ENCODE data around the gene USP33. TPM values are rescaled to one million over a fixed set of nuclear protein-coding genes. Genes with fewer than 3 reads are reported as not detected.
A peak's percentile ranks its signal among the peaks of the same experiment; 100 is the strongest.

USP33 gene
- total RNA-seq, result 28.6 TPM

- Histone ChIP-seq H3K36me3 (no peaks in the 10 kb centered on the region), H3K27ac (peak within 1 kb of the TSS; percentile 88 to 89), H3K4me3 (peak within 1 kb of the TSS; percentile 90 to 96), H3K27me3 (no peaks in the 10 kb centered on the region), H3K9me3 (no peaks in the 10 kb centered on the region), H3K4me1 (peaks cover 0 to 4% of the 10 kb centered on the region in 2 donors)
- no peak for TF ChIP-seq CTCF (IDR thresholded peaks at IDR 0.05)
- DNase-seq (ENCODE audit: low spot score in 2 of 2), result peak; percentile 53 to 90
- intact Hi-C loops (cut with DNase I), result loop anchor here (1.0 to 10.0 kb wide), 5 partner anchors 20 to 355 kb away; partner anchors contain the start of genes FUBP1, MIGA1 and ZZZ3
Measured at GRCh38 chr1:77759071-77760028, at the start of gene USP33. Gene USP33 (minus strand): TSS chr1:77759852. CDS start chr1:77741697, 18,155 bp downstream.

- no peak overlapping the region for H3K27ac ChIP-seq
- H3K4me1 ChIP-seq, result no peaks in the 10 kb centered on the region
- H3K27me3 ChIP-seq, result no peaks in the 10 kb centered on the region
- H3K9me3 ChIP-seq, result no peaks in the 10 kb centered on the region
- no peak for TF ChIP-seq CTCF (IDR thresholded peaks at IDR 0.05)
- intact Hi-C loops (cut with DNase I), result no loop called here
- peaks cover 20 to 25% of the 10 kb centered on the region in 2 donors for H3K36me3 ChIP-seq
- no peak overlapping the region for H3K4me3 ChIP-seq
- no peak for DNase-seq (ENCODE audit: low spot score in 2 of 2)
Measured at GRCh38 chr1:77803371-77803770, 43.7 kb upstream of the USP33 start.

GRCh38 chr1:77802026-77802425 is 42.4 kb upstream of the USP33 start:
- DNase-seq (ENCODE audit: low spot score in 2 of 2), result no peak
- Histone ChIP-seq H3K9me3 (no peaks in the 10 kb centered on the region), H3K4me1 (no peaks in the 10 kb centered on the region), H3K27ac (no peak overlapping the region), H3K36me3 (peaks cover 9 to 13% of the 10 kb centered on the region in 2 donors), H3K27me3 (no peaks in the 10 kb centered on the region), H3K4me3 (no peak overlapping the region)
- intact Hi-C loops (cut with DNase I), result no loop called here
- TF ChIP-seq CTCF (IDR thresholded peaks at IDR 0.05), result no peak

GRCh38 chr1:77797991-77798390 is 38.3 kb upstream of the USP33 start:
- Histone ChIP-seq H3K9me3 (no peaks in the 10 kb centered on the region), H3K27me3 (no peaks in the 10 kb centered on the region), H3K4me1 (no peaks in the 10 kb centered on the region), H3K4me3 (no peak overlapping the region), H3K27ac (peak overlapping the region in 1 of 2 donors; percentile 54), H3K36me3 (peaks cover 0 to 4% of the 10 kb centered on the region in 2 donors)
- intact Hi-C loops (cut with DNase I), result no loop called here
- DNase-seq (ENCODE audit: low spot score in 2 of 2), result no peak
- TF ChIP-seq CTCF (IDR thresholded peaks at IDR 0.05), result no peak

GRCh38 chr1:77796695-77797405 is 37.2 kb upstream of the USP33 start:
- Histone ChIP-seq H3K9me3 (no peaks in the 10 kb centered on the region), H3K4me1 (no peaks in the 10 kb centered on the region), H3K36me3 (no peaks in the 10 kb centered on the region), H3K27ac (no peak overlapping the region), H3K27me3 (no peaks in the 10 kb centered on the region), H3K4me3 (no peak overlapping the region)
- no peak for TF ChIP-seq CTCF (IDR thresholded peaks at IDR 0.05)
- DNase-seq (ENCODE audit: low spot score in 2 of 2), result no peak
- intact Hi-C loops (cut with DNase I), result no loop called here
